ENCODE data around the gene PIGK. TPM values are rescaled to one million over a fixed set of nuclear protein-coding genes. Genes with fewer than 3 reads are reported as not detected.

PIGK gene
- polyA plus RNA-seq, 1 donor (not counting 4 experiments of a cell fraction or from before 2014, with no cell fraction given), result 29.4 TPM

DNA sequence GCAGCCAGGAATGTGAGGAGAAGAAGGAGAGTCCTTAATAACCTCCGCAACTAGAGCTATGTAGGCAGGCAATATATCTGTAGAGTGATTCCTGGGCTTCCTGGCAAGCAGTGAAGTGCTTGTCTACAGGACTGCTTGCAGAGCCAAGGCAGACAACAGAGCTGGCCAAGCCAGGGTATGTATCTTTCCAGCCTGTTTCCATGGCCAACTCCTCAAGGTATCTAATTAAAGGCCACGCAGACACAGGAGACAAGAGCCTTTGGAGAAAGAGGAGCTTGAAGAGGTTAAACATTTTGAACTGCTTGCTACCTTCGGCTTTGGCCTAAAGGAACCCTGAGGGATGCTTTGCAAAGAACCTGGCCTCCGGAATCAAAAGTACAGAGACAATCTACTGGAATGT, 137.4 kb downstream of the PIGK start:
- Histone ChIP-seq H3K9me3 (ENCODE audit: control insufficient read depth, low read depth, low read length) (no peaks in the 10 kb centered on the region), H3K4me2 (ENCODE audit: control insufficient read depth, extremely low read depth, insufficient read depth, low read depth, low read length) (no peak overlapping the region), H3K9me1 (ENCODE audit: control insufficient read depth, extremely low read depth, insufficient read depth, low read length) (no peaks in the 10 kb centered on the region), H3K27me3 (ENCODE audit: control insufficient read depth, extremely low read depth, insufficient read depth, low read length) (no peaks in the 10 kb centered on the region), H4K20me1 (ENCODE audit: control insufficient read depth, extremely low read depth, insufficient read depth, low read length) (no peaks in the 10 kb centered on the region), H3K27ac (ENCODE audit: control insufficient read depth, insufficient read depth, low read length) (no peak overlapping the region), H2AFZ (ENCODE audit: control insufficient read depth, low read length) (no peak overlapping the region), H3K9ac (ENCODE audit: control insufficient read depth, extremely low read depth, insufficient read depth, low read length) (no peak overlapping the region), H3K79me2 (ENCODE audit: control insufficient read depth, insufficient read depth, low read length) (no peaks in the 10 kb centered on the region), H3K4me1 (ENCODE audit: control insufficient read depth, extremely low read depth, insufficient read depth, low read length) (no peaks in the 10 kb centered on the region), H3K4me3 (ENCODE audit: control insufficient read depth in 2 of 3, extremely low read depth in 1 of 3, insufficient read depth in 2 of 3, low read depth in 1 of 3, low read length in 3 of 3) (no peak overlapping the region), H3K36me3 (ENCODE audit: control insufficient read depth in 2 of 2, extremely low read depth in 1 of 2, insufficient read depth in 2 of 2, low read length in 2 of 2) (peaks cover 0 to 8% of the 10 kb centered on the region in 2 experiments)
- no peak for FAIRE-seq
- dilution Hi-C loops (cut with MboI; ENCODE audit: extremely low pct_ligation_motif_present, low sequenced_read_pairs), result no loop called here
- TF ChIP-seq, protein P1, sequence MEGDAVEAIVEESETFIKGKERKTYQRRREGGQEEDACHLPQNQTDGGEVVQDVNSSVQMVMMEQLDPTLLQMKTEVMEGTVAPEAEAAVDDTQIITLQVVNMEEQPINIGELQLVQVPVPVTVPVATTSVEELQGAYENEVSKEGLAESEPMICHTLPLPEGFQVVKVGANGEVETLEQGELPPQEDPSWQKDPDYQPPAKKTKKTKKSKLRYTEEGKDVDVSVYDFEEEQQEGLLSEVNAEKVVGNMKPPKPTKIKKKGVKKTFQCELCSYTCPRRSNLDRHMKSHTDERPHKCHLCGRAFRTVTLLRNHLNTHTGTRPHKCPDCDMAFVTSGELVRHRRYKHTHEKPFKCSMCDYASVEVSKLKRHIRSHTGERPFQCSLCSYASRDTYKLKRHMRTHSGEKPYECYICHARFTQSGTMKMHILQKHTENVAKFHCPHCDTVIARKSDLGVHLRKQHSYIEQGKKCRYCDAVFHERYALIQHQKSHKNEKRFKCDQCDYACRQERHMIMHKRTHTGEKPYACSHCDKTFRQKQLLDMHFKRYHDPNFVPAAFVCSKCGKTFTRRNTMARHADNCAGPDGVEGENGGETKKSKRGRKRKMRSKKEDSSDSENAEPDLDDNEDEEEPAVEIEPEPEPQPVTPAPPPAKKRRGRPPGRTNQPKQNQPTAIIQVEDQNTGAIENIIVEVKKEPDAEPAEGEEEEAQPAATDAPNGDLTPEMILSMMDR (optimal IDR thresholded peaks at IDR 0.05 in 1 of 3, IDR thresholded peaks at IDR 0.05 in 1 of 3, conservative IDR thresholded peaks at IDR 0.05 in 1 of 3; ENCODE audit: extremely low read depth in 1 of 3, insufficient read depth in 2 of 3, low read length in 3 of 3), result no peak
- no peak for TF ChIP-seq EZH2 (IDR thresholded peaks at IDR 0.05; ENCODE audit: low read length)
- no peak for DNase-seq (ENCODE audit: low read depth, low spot score)

DNA sequence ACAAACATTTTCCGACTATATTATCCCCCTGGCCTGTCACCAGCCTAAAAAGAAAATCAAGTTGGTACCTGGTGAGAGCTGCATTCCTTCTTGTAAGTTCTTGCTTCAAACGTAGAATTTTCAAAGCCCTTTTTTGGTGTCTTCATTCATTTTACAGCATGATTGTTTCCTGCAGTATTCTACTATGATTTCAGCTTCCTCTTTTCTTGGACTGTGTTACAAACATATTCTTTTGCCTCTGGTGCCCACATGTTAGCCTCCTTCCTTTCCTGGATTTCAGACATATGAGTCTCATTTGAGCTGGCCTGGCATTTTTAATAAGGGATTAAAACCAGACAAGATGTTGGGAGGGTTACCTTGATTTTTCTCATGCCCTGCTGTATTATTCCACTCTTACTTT, 142.5 kb downstream of the PIGK start:
- no peak overlapping the region for H3K4me3 ChIP-seq (ENCODE audit: control insufficient read depth in 2 of 3, extremely low read depth in 1 of 3, insufficient read depth in 2 of 3, low read depth in 1 of 3, low read length in 3 of 3)
- H3K4me1 ChIP-seq (ENCODE audit: control insufficient read depth, extremely low read depth, insufficient read depth, low read length), result no peaks in the 10 kb centered on the region
- H3K36me3 ChIP-seq (ENCODE audit: control insufficient read depth in 2 of 2, extremely low read depth in 1 of 2, insufficient read depth in 2 of 2, low read length in 2 of 2), result peaks cover 0 to 6% of the 10 kb centered on the region in 2 experiments
- no peak overlapping the region for H3K9ac ChIP-seq (ENCODE audit: control insufficient read depth, extremely low read depth, insufficient read depth, low read length)
- H3K27me3 ChIP-seq (ENCODE audit: control insufficient read depth, extremely low read depth, insufficient read depth, low read length), result no peaks in the 10 kb centered on the region
- H4K20me1 ChIP-seq (ENCODE audit: control insufficient read depth, extremely low read depth, insufficient read depth, low read length), result no peaks in the 10 kb centered on the region
- no peaks in the 10 kb centered on the region for H3K79me2 ChIP-seq (ENCODE audit: control insufficient read depth, insufficient read depth, low read length)
- TF ChIP-seq, protein P1 (optimal IDR thresholded peaks at IDR 0.05 in 1 of 3, IDR thresholded peaks at IDR 0.05 in 1 of 3, conservative IDR thresholded peaks at IDR 0.05 in 1 of 3; ENCODE audit: extremely low read depth in 1 of 3, insufficient read depth in 2 of 3, low read length in 3 of 3), result no peak
- no peak for TF ChIP-seq EZH2 (IDR thresholded peaks at IDR 0.05; ENCODE audit: low read length)
- DNase-seq (ENCODE audit: low read depth, low spot score) (no peak), FAIRE-seq (no peak)
- H3K27ac ChIP-seq (ENCODE audit: control insufficient read depth, insufficient read depth, low read length), result no peak overlapping the region
- no peaks in the 10 kb centered on the region for H3K9me3 ChIP-seq (ENCODE audit: control insufficient read depth, low read depth, low read length)
- dilution Hi-C loops (cut with MboI; ENCODE audit: extremely low pct_ligation_motif_present, low sequenced_read_pairs), result no loop called here
- no peaks in the 10 kb centered on the region for H3K9me1 ChIP-seq (ENCODE audit: control insufficient read depth, extremely low read depth, insufficient read depth, low read length)
- H3K4me2 ChIP-seq (ENCODE audit: control insufficient read depth, extremely low read depth, insufficient read depth, low read depth, low read length), result no peak overlapping the region
- H2AFZ ChIP-seq (ENCODE audit: control insufficient read depth, low read length), result no peak overlapping the region

All from keratinocyte (primary cell).